Measurements from ENCODE around the gene CCDC182.

Gene CCDC182

GRCh38 chr17:57750895-57751294 is 5.8 kb upstream of the CCDC182 start:
- H3K9me3 ChIP-seq (ENCODE audit: insufficient read depth, low read length, severe bottlenecking), result no peaks in the 10 kb centered on the region
- TF ChIP-seq EZH2 (IDR thresholded peaks at IDR 0.05; ENCODE audit: borderline replicate concordance, low read depth, low read length, severe bottlenecking), result no peak
- TF ChIP-seq CTCF (IDR thresholded peaks at IDR 0.05; ENCODE audit: borderline replicate concordance, extremely low read depth, low read length, poor library complexity, severe bottlenecking), result no peak
- H3K4me2 ChIP-seq (ENCODE audit: insufficient read depth, low read length), result no peak overlapping the region
- no peaks in the 10 kb centered on the region for H3K79me2 ChIP-seq (ENCODE audit: insufficient read depth, low read length)
- H3K27ac ChIP-seq (ENCODE audit: low read length), result no peak overlapping the region; the same call in 1 of the 2 replicates
- DNase-seq, result no peak
- no peaks in the 10 kb centered on the region for H3K27me3 ChIP-seq (ENCODE audit: insufficient read depth, low read length, poor library complexity)
- peaks cover 34% of the 10 kb centered on the region for H3K4me1 ChIP-seq (ENCODE audit: insufficient read depth, low read length)
- H4K20me1 ChIP-seq (ENCODE audit: insufficient read depth, low read length), result no peaks in the 10 kb centered on the region
- H3K36me3 ChIP-seq (ENCODE audit: insufficient read depth, low read length), result no peaks in the 10 kb centered on the region
- H2AFZ ChIP-seq (ENCODE audit: low read depth, low read length), result no peak overlapping the region
- no peak for ATAC-seq (ENCODE audit: insufficient read depth, low read depth)
- no peak overlapping the region for H3K4me3 ChIP-seq (ENCODE audit: low read depth in 1 of 2, low read length in 2 of 2)
- H3K9ac ChIP-seq (ENCODE audit: low read depth, low read length), result no peak overlapping the region

- Histone ChIP-seq H3K36me3 (ENCODE audit: insufficient read depth, low read length) (no peaks in the 10 kb centered on the region), H3K79me2 (ENCODE audit: insufficient read depth, low read length) (no peaks in the 10 kb centered on the region), H3K4me1 (ENCODE audit: insufficient read depth, low read length) (peaks cover 34% of the 10 kb centered on the region), H3K4me2 (ENCODE audit: insufficient read depth, low read length) (no peak overlapping the region), H2AFZ (ENCODE audit: low read depth, low read length) (no peak overlapping the region), H3K9me3 (ENCODE audit: insufficient read depth, low read length, severe bottlenecking) (no peaks in the 10 kb centered on the region), H4K20me1 (ENCODE audit: insufficient read depth, low read length) (no peaks in the 10 kb centered on the region), H3K4me3 (ENCODE audit: low read depth in 1 of 2, low read length in 2 of 2) (no peak overlapping the region), H3K9ac (ENCODE audit: low read depth, low read length) (no peak overlapping the region), H3K27ac (ENCODE audit: low read length) (peak overlapping the region; percentile 30), H3K27me3 (ENCODE audit: insufficient read depth, low read length, poor library complexity) (no peaks in the 10 kb centered on the region)
- no peak for TF ChIP-seq CTCF (IDR thresholded peaks at IDR 0.05; ENCODE audit: borderline replicate concordance, extremely low read depth, low read length, poor library complexity, severe bottlenecking)
- no peak for TF ChIP-seq EZH2 (IDR thresholded peaks at IDR 0.05; ENCODE audit: borderline replicate concordance, low read depth, low read length, severe bottlenecking)
- ATAC-seq (ENCODE audit: insufficient read depth, low read depth) (peak; percentile 57), DNase-seq (peak; percentile 47)
These were observed 5.2 kb upstream of the CCDC182 start for GRCh38 chr17:57750109-57750871.

- peaks cover 34% of the 10 kb centered on the region for H3K4me1 ChIP-seq (ENCODE audit: insufficient read depth, low read length)
- TF ChIP-seq EZH2 (IDR thresholded peaks at IDR 0.05; ENCODE audit: borderline replicate concordance, low read depth, low read length, severe bottlenecking) (no peak), CTCF (IDR thresholded peaks at IDR 0.05; ENCODE audit: borderline replicate concordance, extremely low read depth, low read length, poor library complexity, severe bottlenecking) (no peak)
- no peak overlapping the region for H3K9ac ChIP-seq (ENCODE audit: low read depth, low read length)
- H4K20me1 ChIP-seq (ENCODE audit: insufficient read depth, low read length), result no peaks in the 10 kb centered on the region
- ATAC-seq (ENCODE audit: insufficient read depth, low read depth) (no peak), DNase-seq (no peak)
- peak overlapping the region; percentile 30; the same call in 1 of the 2 replicates for H3K27ac ChIP-seq (ENCODE audit: low read length)
- no peaks in the 10 kb centered on the region for H3K27me3 ChIP-seq (ENCODE audit: insufficient read depth, low read length, poor library complexity)
- no peak overlapping the region for H2AFZ ChIP-seq (ENCODE audit: low read depth, low read length)
- H3K36me3 ChIP-seq (ENCODE audit: insufficient read depth, low read length), result no peaks in the 10 kb centered on the region
- H3K4me2 ChIP-seq (ENCODE audit: insufficient read depth, low read length), result no peak overlapping the region
- H3K9me3 ChIP-seq (ENCODE audit: insufficient read depth, low read length, severe bottlenecking), result no peaks in the 10 kb centered on the region
- no peaks in the 10 kb centered on the region for H3K79me2 ChIP-seq (ENCODE audit: insufficient read depth, low read length)
- H3K4me3 ChIP-seq (ENCODE audit: low read depth in 1 of 2, low read length in 2 of 2), result no peak overlapping the region
These were observed 4.6 kb upstream of the CCDC182 start for GRCh38 chr17:57749701-57750100.

Measured in DND-41 (cell line).